ENCODE measurements around the gene PKNOX2.

PKNOX2 gene

GRCh38 chr11:125320347-125321076 is 156.0 kb downstream of the PKNOX2 start:
- Histone ChIP-seq H3K27ac (no peak overlapping the region), H3K36me3 (no peaks in the 10 kb centered on the region), H3K4me3 (ENCODE audit: low read depth in 1 of 2, low read length in 1 of 2) (no peak overlapping the region), H3K27me3 (peaks cover 6% of the 10 kb centered on the region), H3K9me3 (no peaks in the 10 kb centered on the region), H3K4me1 (ENCODE audit: control insufficient read depth in 1 of 2, insufficient read depth in 1 of 2, low read depth in 1 of 2, low read length in 1 of 2) (no peaks in the 10 kb centered on the region)
- no peak for TF ChIP-seq CTCF (IDR thresholded peaks at IDR 0.05)

- H3K27me3 ChIP-seq = peaks cover 6% of the 10 kb centered on the region
- H3K27ac ChIP-seq = no peak overlapping the region
- TF ChIP-seq CTCF (IDR thresholded peaks at IDR 0.05) = no peak
- H3K4me3 ChIP-seq (ENCODE audit: low read depth in 1 of 2, low read length in 1 of 2) = no peak overlapping the region
- no peaks in the 10 kb centered on the region for H3K4me1 ChIP-seq (ENCODE audit: control insufficient read depth in 1 of 2, insufficient read depth in 1 of 2, low read depth in 1 of 2, low read length in 1 of 2)
- no peaks in the 10 kb centered on the region for H3K9me3 ChIP-seq
- H3K36me3 ChIP-seq = no peaks in the 10 kb centered on the region
Measured at GRCh38 chr11:125322289-125322688, 157.7 kb downstream of the PKNOX2 start.

GRCh38 chr11:125325196-125325595 is 160.6 kb downstream of the PKNOX2 start:
- Histone ChIP-seq H3K4me1 (ENCODE audit: control insufficient read depth in 1 of 2, insufficient read depth in 1 of 2, low read depth in 1 of 2, low read length in 1 of 2) (no peaks in the 10 kb centered on the region), H3K27me3 (peaks cover 30% of the 10 kb centered on the region), H3K36me3 (no peaks in the 10 kb centered on the region), H3K9me3 (no peaks in the 10 kb centered on the region), H3K27ac (no peak overlapping the region), H3K4me3 (ENCODE audit: low read depth in 1 of 2, low read length in 1 of 2) (no peak overlapping the region)
- TF ChIP-seq CTCF (IDR thresholded peaks at IDR 0.05) = no peak

- Histone ChIP-seq H3K27ac (no peak overlapping the region), H3K4me3 (ENCODE audit: low read depth in 1 of 2, low read length in 1 of 2) (no peak overlapping the region), H3K27me3 (peaks cover 34% of the 10 kb centered on the region), H3K4me1 (ENCODE audit: control insufficient read depth in 1 of 2, insufficient read depth in 1 of 2, low read depth in 1 of 2, low read length in 1 of 2) (no peaks in the 10 kb centered on the region), H3K9me3 (no peaks in the 10 kb centered on the region), H3K36me3 (no peaks in the 10 kb centered on the region)
- no peak for TF ChIP-seq CTCF (IDR thresholded peaks at IDR 0.05)
Measured at GRCh38 chr11:125326126-125326525, 161.6 kb downstream of the PKNOX2 start.

GRCh38 chr11:125327518-125328224 is 163.1 kb downstream of the PKNOX2 start:
- Histone ChIP-seq H3K27me3 (peaks cover 34% of the 10 kb centered on the region), H3K36me3 (no peaks in the 10 kb centered on the region), H3K27ac (no peak overlapping the region), H3K4me1 (ENCODE audit: control insufficient read depth in 1 of 2, insufficient read depth in 1 of 2, low read depth in 1 of 2, low read length in 1 of 2) (no peaks in the 10 kb centered on the region), H3K4me3 (ENCODE audit: low read depth in 1 of 2, low read length in 1 of 2) (no peak overlapping the region), H3K9me3 (no peaks in the 10 kb centered on the region)
- no peak for TF ChIP-seq CTCF (IDR thresholded peaks at IDR 0.05)
